ENCODE results near the gene PMAIP1. TPM values are rescaled to one million over a fixed set of nuclear protein-coding genes. Genes with fewer than 3 reads are reported as not detected.

Gene PMAIP1
- total and polyA plus RNA-seq, 9 of the 15 experiments (the other 6 are each of a cell fraction or from before 2014, with no cell fraction given): 8.0 to 22.9 (median 14.9) TPM

GRCh38 chr18:59851784-59852399 is 47.9 kb upstream of the PMAIP1 start (continued):
- no peak for TF ChIP-seq PKNOX1 (IDR thresholded peaks at IDR 0.05)

GRCh38 chr18:59852548-59852947 is 47.2 kb upstream of the PMAIP1 start:
- ChIA-PET POLR2A (no interaction called here), CTCF (ENCODE audit: low intra/inter-chr PET ratio) (no interaction called here)
- H3K79me2 ChIP-seq (ENCODE audit: control insufficient read depth, insufficient read depth, low read length): no peaks in the 10 kb centered on the region
- H3K9ac ChIP-seq (ENCODE audit: insufficient read depth in 1 of 2, low read depth in 2 of 2, low read length in 2 of 2): no peak overlapping the region
- no peaks in the 10 kb centered on the region for H3K9me1 ChIP-seq (ENCODE audit: control insufficient read depth, insufficient read depth, low read length)
- TF ChIP-seq CTCFL (IDR thresholded peaks at IDR 0.05; ENCODE audit: borderline replicate concordance, insufficient read depth, low read depth, low read length, poor library complexity, severe bottlenecking): no peak
- no peak overlapping the region for H3K27ac ChIP-seq (ENCODE audit: extremely low read depth, low read depth, low read length)
- intact Hi-C loops (cut with micrococcal nuclease) (no loop called here), in situ Hi-C loops (cut with MboI) (no loop called here)
- no peaks in the 10 kb centered on the region for H3K36me3 ChIP-seq (ENCODE audit: control insufficient read depth, insufficient read depth, low read length)
- H2AFZ ChIP-seq (ENCODE audit: low read depth, low read length): no peak overlapping the region
- H3K9me3 ChIP-seq (replicated peaks; ENCODE audit: control insufficient read depth, insufficient read depth, low read depth, low read length): no peaks in the 10 kb centered on the region
- H3K4me3 ChIP-seq: no peak overlapping the region
- WGBS (ENCODE audit: insufficient coverage, low coverage, missing lambda C conversion rate): 50% methylated on average over 2 of the region's 2 CpGs
- no TSS peak for BruUV-seq (replicated peaks)
- DNase-seq (ENCODE audit: extremely low read depth in 1 of 4, low spot score in 3 of 4): no peak
- H3K27me3 ChIP-seq (ENCODE audit: control insufficient read depth in 2 of 2, insufficient read depth in 2 of 2, low read length in 2 of 2): peaks cover 0 to 3% of the 10 kb centered on the region in 2 experiments; a peak in 1 of 5 replicates
- no peak for FAIRE-seq
- H4K20me1 ChIP-seq (replicated peaks; ENCODE audit: control insufficient read depth, insufficient read depth, low read length): no peaks in the 10 kb centered on the region
- no peaks in the 10 kb centered on the region for H3K4me1 ChIP-seq (replicated peaks in 1 of 2; ENCODE audit: control insufficient read depth in 2 of 2, insufficient read depth in 2 of 2, low read length in 2 of 2)
- no peak for ATAC-seq
- no peak overlapping the region for H3K4me2 ChIP-seq (ENCODE audit: insufficient read depth, low read length)
